G401 (cell line): ENCODE data around the gene OR6C75. TPM values are rescaled to one million over a fixed set of nuclear protein-coding genes. Genes with fewer than 3 reads are reported as not detected.
"Not testable (repeated sequence)": the region's sequence is repeated elsewhere in the genome, so short reads cannot be mapped to it uniquely, and the experiment has no call there.

Source experiments
- DNase-seq: peaks from one replicate; pipeline ENCODE4 v3.0.0-alpha.2; 2015; ENCODE audit warnings: low spot score
- in situ Hi-C: cut with HindIII; loops from 2 replicates; pipeline ENCODE4 v1.10.0; 2016; ENCODE audit warnings: low sequenced_read_pairs, mixed read lengths
- total RNA-seq: library from RNA; depleted of rRNA; stranded (reverse); fragments of >200 nt; shearing (Covaris generic); gene quantifications from 2 replicates; pipeline ENCODE4 v1.2.3, GENCODE V29; 2014; rRNA removed

The OR6C75 gene
- not detected in 2 replicates for total RNA-seq

- DNase-seq, result no peak
- in situ Hi-C loops, result no loop called here
Measured at GRCh38 chr12:55362675-55363074, at the start of gene OR6C75. Gene OR6C75, plus strand, starts transcription at chr12:55362975. Its CDS starts 2,136 bp downstream, at chr12:55365111.

- in situ Hi-C loops, result no loop called here
- no peak for DNase-seq
Measured at GRCh38 chr12:55314043-55314442, 48.7 kb upstream of the OR6C75 start, which contains the start of gene OR6C1. Gene OR6C1, plus strand, starts transcription at chr12:55314343. Its CDS starts 6,257 bp downstream, at chr12:55320600.

- in situ Hi-C loops, result loop anchor here (5.0 kb wide), 1 partner anchor 33 kb away; no protein-coding TSS in a partner anchor
- DNase-seq, result no peak
Measured at GRCh38 chr12:55320201-55320600, 42.6 kb upstream of the OR6C75 start.

- in situ Hi-C loops, result not testable (repeated sequence)
Measured at GRCh38 chr12:55325801-55326200, 37.0 kb upstream of the OR6C75 start.

GRCh38 chr12:55330446-55330845, 32.3 kb upstream of the OR6C75 start, which contains the start of gene OR6C3:
Gene OR6C3, plus strand, starts transcription at chr12:55330746. Its CDS starts 955 bp downstream, at chr12:55331701.
- in situ Hi-C loops, result no loop called here
- DNase-seq, result no peak

More at GRCh38 chr12:55325801-55326200, 37.0 kb upstream of the OR6C75 start:
- DNase-seq, result not testable (repeated sequence)

- in situ Hi-C loops, result no loop called here
- DNase-seq, result no peak
Measured at GRCh38 chr12:55336002-55336401, 26.8 kb upstream of the OR6C75 start.

GRCh38 chr12:55355338-55355737, 7.4 kb upstream of the OR6C75 start:
- DNase-seq, in situ Hi-C loops: not testable (repeated sequence)

- DNase-seq, result no peak
- in situ Hi-C loops, result no loop called here
Measured at GRCh38 chr12:55365086-55365485, 2.3 kb downstream of the OR6C75 start.

GRCh38 chr12:55372521-55372920, 9.7 kb downstream of the OR6C75 start:
- DNase-seq, result no peak

GRCh38 chr12:55385891-55386290, 23.1 kb downstream of the OR6C75 start:
- DNase-seq, result no peak
- in situ Hi-C loops, result no loop called here

More at GRCh38 chr12:55372521-55372920, 9.7 kb downstream of the OR6C75 start:
- in situ Hi-C loops, result no loop called here

GRCh38 chr12:55392032-55392795, 29.4 kb downstream of the OR6C75 start:
- DNase-seq, result no peak
- in situ Hi-C loops, result no loop called here

GRCh38 chr12:55396326-55396725, 33.6 kb downstream of the OR6C75 start:
- DNase-seq, result no peak
- in situ Hi-C loops, result no loop called here

- DNase-seq, result no peak
- in situ Hi-C loops, result no loop called here
Measured at GRCh38 chr12:55400229-55400628, 37.5 kb downstream of the OR6C75 start, which contains the start of gene OR6C65. Gene OR6C65, plus strand, starts transcription at chr12:55400529. Its CDS starts 0 bp downstream, at chr12:55400529.

- DNase-seq, result no peak
- in situ Hi-C loops, result no loop called here
Measured at GRCh38 chr12:55407866-55408265, 45.1 kb downstream of the OR6C75 start.

GRCh38 chr12:55409133-55409532, 46.4 kb downstream of the OR6C75 start:
- DNase-seq, in situ Hi-C loops: not testable (repeated sequence)

GRCh38 chr12:55412138-55412537, 49.4 kb downstream of the OR6C75 start:
- DNase-seq, in situ Hi-C loops: not testable (repeated sequence)

- DNase-seq, in situ Hi-C loops: not testable (repeated sequence)
Measured at GRCh38 chr12:55413498-55414388, 51.0 kb downstream of the OR6C75 start.

GRCh38 chr12:55414396-55414823, 51.6 kb downstream of the OR6C75 start:
- in situ Hi-C loops, DNase-seq: not testable (repeated sequence)

- DNase-seq, in situ Hi-C loops: not testable (repeated sequence)
Measured at GRCh38 chr12:55414889-55415288, 52.1 kb downstream of the OR6C75 start.
